ENCODE data around the gene BTBD18. TPM values are rescaled to one million over a fixed set of nuclear protein-coding genes. Genes with fewer than 3 reads are reported as not detected.

Gene BTBD18
- total and polyA plus RNA-seq, 2 of the 13 experiments (the other 11 are each of a cell fraction or from before 2014, with no cell fraction given) = not detected

DNA sequence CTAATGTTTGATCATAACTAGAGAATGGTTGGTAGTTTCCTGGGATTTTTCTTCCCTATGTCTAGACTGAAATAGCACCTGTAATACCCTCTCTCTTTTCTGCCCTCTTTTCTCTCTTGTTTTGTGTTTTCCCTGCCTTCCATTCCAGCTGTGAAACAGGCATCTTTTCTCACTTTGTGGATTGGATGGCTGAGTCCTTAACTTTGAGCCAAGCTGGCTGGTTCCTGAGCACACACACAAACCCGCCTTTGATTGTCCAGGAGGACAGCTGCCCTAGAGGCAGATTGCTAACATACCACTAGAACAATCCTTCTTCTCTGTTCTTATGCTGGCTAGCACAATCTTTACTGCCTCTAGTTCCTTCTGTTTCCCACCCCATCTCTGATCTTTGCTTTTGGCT is 27.7 kb upstream of the BTBD18 start (continued):
- no peak for TF ChIP-seq ZNF24 (IDR thresholded peaks at IDR 0.05)
- peak; percentile 42; the same call in 1 of the 2 replicates for TF ChIP-seq HDAC2 (CRISPR knock-in tag; IDR thresholded peaks at IDR 0.05)
- no peak for TF ChIP-seq ZNF589 (CRISPR knock-in tag; conservative IDR thresholded peaks at IDR 0.05)
- peak; percentile 8; the same call in 1 of the 2 replicates for TF ChIP-seq SMC3 (IDR thresholded peaks at IDR 0.05; ENCODE audit: low read length)
- TF ChIP-seq ZNF382 (CRISPR knock-in tag; IDR thresholded peaks at IDR 0.05; ENCODE audit: borderline replicate concordance) = no peak
- TF ChIP-seq TFDP1 (CRISPR knock-in tag; IDR thresholded peaks at IDR 0.05; ENCODE audit: borderline replicate concordance) = peak; percentile 22; the same call in 1 of the 2 replicates
- TF ChIP-seq MEIS2 (CRISPR knock-in tag; IDR thresholded peaks at IDR 0.05) = 0 out of 2 replicates have a peak, but pooled peaks have one; percentile 31
- TF ChIP-seq JARID2 (CRISPR knock-in tag; IDR thresholded peaks at IDR 0.05; ENCODE audit: insufficient replicate concordance) = no peak
- no peak for TF ChIP-seq DNMT3B (CRISPR knock-in tag; conservative IDR thresholded peaks at IDR 0.05)
- TF ChIP-seq, protein P1, sequence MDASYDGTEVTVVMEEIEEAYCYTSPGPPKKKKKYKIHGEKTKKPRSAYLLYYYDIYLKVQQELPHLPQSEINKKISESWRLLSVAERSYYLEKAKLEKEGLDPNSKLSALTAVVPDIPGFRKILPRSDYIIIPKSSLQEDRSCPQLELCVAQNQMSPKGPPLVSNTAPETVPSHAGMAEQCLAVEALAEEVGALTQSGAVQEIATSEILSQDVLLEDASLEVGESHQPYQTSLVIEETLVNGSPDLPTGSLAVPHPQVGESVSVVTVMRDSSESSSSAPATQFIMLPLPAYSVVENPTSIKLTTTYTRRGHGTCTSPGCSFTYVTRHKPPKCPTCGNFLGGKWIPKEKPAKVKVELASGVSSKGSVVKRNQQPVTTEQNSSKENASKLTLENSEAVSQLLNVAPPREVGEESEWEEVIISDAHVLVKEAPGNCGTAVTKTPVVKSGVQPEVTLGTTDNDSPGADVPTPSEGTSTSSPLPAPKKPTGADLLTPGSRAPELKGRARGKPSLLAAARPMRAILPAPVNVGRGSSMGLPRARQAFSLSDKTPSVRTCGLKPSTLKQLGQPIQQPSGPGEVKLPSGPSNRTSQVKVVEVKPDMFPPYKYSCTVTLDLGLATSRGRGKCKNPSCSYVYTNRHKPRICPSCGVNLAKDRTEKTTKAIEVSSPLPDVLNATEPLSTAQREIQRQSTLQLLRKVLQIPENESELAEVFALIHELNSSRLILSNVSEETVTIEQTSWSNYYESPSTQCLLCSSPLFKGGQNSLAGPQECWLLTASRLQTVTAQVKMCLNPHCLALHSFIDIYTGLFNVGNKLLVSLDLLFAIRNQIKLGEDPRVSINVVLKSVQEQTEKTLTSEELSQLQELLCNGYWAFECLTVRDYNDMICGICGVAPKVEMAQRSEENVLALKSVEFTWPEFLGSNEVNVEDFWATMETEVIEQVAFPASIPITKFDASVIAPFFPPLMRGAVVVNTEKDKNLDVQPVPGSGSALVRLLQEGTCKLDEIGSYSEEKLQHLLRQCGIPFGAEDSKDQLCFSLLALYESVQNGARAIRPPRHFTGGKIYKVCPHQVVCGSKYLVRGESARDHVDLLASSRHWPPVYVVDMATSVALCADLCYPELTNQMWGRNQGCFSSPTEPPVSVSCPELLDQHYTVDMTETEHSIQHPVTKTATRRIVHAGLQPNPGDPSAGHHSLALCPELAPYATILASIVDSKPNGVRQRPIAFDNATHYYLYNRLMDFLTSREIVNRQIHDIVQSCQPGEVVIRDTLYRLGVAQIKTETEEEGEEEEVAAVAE (CRISPR knock-in tag; IDR thresholded peaks at IDR 0.05; ENCODE audit: borderline replicate concordance) = no peak
- TF ChIP-seq STAG1 (CRISPR knock-in tag; IDR thresholded peaks at IDR 0.05) = 0 out of 2 replicates have a peak, but pooled peaks have one; percentile 26
- no peak for TF ChIP-seq SIN3A (IDR thresholded peaks at IDR 0.05; ENCODE audit: borderline replicate concordance, low read depth, low read length)
- peak; percentile 12; the same call in 1 of the 2 replicates for TF ChIP-seq FOXA3 (CRISPR knock-in tag; IDR thresholded peaks at IDR 0.05)
- no peak for TF ChIP-seq FOSL1 (CRISPR knock-in tag; IDR thresholded peaks at IDR 0.05; ENCODE audit: borderline replicate concordance)
- TF ChIP-seq NR2C2 (CRISPR knock-in tag; IDR thresholded peaks at IDR 0.05; ENCODE audit: borderline replicate concordance) = no peak
- TF ChIP-seq ZNF431 (CRISPR knock-in tag; IDR thresholded peaks at IDR 0.05; ENCODE audit: borderline replicate concordance, low read depth) = no peak
- TF ChIP-seq ZNF567 (CRISPR knock-in tag; IDR thresholded peaks at IDR 0.05; ENCODE audit: borderline replicate concordance) = no peak
- TF ChIP-seq ZNF20 (CRISPR knock-in tag; IDR thresholded peaks at IDR 0.05) = no peak
- 0 out of 2 replicates have a peak, but pooled peaks have one; percentile 16 for TF ChIP-seq GZF1 (CRISPR knock-in tag; IDR thresholded peaks at IDR 0.05)
- TF ChIP-seq, protein P2, sequence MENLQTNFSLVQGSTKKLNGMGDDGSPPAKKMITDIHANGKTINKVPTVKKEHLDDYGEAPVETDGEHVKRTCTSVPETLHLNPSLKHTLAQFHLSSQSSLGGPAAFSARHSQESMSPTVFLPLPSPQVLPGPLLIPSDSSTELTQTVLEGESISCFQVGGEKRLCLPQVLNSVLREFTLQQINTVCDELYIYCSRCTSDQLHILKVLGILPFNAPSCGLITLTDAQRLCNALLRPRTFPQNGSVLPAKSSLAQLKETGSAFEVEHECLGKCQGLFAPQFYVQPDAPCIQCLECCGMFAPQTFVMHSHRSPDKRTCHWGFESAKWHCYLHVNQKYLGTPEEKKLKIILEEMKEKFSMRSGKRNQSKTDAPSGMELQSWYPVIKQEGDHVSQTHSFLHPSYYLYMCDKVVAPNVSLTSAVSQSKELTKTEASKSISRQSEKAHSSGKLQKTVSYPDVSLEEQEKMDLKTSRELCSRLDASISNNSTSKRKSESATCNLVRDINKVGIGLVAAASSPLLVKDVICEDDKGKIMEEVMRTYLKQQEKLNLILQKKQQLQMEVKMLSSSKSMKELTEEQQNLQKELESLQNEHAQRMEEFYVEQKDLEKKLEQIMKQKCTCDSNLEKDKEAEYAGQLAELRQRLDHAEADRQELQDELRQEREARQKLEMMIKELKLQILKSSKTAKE (CRISPR knock-in tag; IDR thresholded peaks at IDR 0.05; ENCODE audit: borderline replicate concordance) = no peak
- TF ChIP-seq ZZZ3 (CRISPR knock-in tag; IDR thresholded peaks at IDR 0.05; ENCODE audit: borderline replicate concordance) = no peak
- no peak for TF ChIP-seq ZNF329 (CRISPR knock-in tag; IDR thresholded peaks at IDR 0.05; ENCODE audit: low read depth)
- TF ChIP-seq MZF1 (CRISPR knock-in tag; IDR thresholded peaks at IDR 0.05; ENCODE audit: borderline replicate concordance) = no peak

All from HepG2 (cell line).